HepG2 (cell line): ENCODE results near the gene AKAP12. TPM values are rescaled to one million over a fixed set of nuclear protein-coding genes. Genes with fewer than 3 reads are reported as not detected.

Source experiments
- ATF7 ChIP-seq, 2 experiments: fragments of 450-650 bp in 1 of 2; sonication (generic) in 1 of 2; formaldehyde crosslinking in 1 of 2; IDR thresholded peaks; 2 replicates each; pipeline versions ENCODE4 v1.4.0 to v1.6.1; 2016 to 2020; ENCODE audit warnings: antibody characterized with exemption in 1 of 2, mild to moderate bottlenecking in 1 of 2, missing genetic modification reagents in 1 of 2
- ELF3 ChIP-seq: IDR thresholded peaks from 2 replicates; pipeline ENCODE4 v1.6.1; 2016; ENCODE audit warnings: missing genetic modification reagents, missing compliant biosample characterization
- GATA4 ChIP-seq: sonication (generic); IDR thresholded peaks from 2 replicates; pipeline ENCODE4 v1.6.1; 2016; ENCODE audit warnings: antibody characterized with exemption, low read depth, borderline replicate concordance
- GLI4 ChIP-seq: sonication (generic); formaldehyde crosslinking; IDR thresholded peaks from 2 replicates; pipeline ENCODE4 v1.5.1; 2020; ENCODE audit warnings: missing genetic modification reagents, mild to moderate bottlenecking, moderate library complexity, borderline replicate concordance
- JARID2 ChIP-seq: sonication (generic); formaldehyde crosslinking; IDR thresholded peaks from 2 replicates; pipeline ENCODE4 v1.8.1; 2023; ENCODE audit warnings: missing genetic modification reagents, inconsistent platforms; ENCODE audit not compliant: insufficient replicate concordance
- MBD4 ChIP-seq: IDR thresholded peaks from 2 replicates; pipeline ENCODE4 v1.6.1; 2012; ENCODE audit warnings: low read length, inconsistent platforms, borderline replicate concordance
- MTA1 ChIP-seq: sonication (generic); formaldehyde crosslinking; IDR thresholded peaks from 2 replicates; pipeline ENCODE4 v1.4.0; 2020; ENCODE audit warnings: missing genetic modification reagents, mild to moderate bottlenecking, borderline replicate concordance
- MYNN ChIP-seq: sonication (generic); formaldehyde crosslinking; IDR thresholded peaks from 2 replicates; pipeline ENCODE4 v1.4.0; 2020; ENCODE audit warnings: mild to moderate bottlenecking, low read depth, missing genetic modification reagents
- PAX8 ChIP-seq: sonication (generic); formaldehyde crosslinking; IDR thresholded peaks from 2 replicates; pipeline ENCODE4 v1.8.0; 2022; ENCODE audit warnings: mild to moderate bottlenecking, missing genetic modification reagents, borderline replicate concordance
- RELA ChIP-seq: sonication (generic); formaldehyde crosslinking; IDR thresholded peaks from 2 replicates; pipeline ENCODE4 v1.4.0; 2020; ENCODE audit warnings: missing genetic modification reagents
- SMC3 ChIP-seq: IDR thresholded peaks from 2 replicates; pipeline ENCODE4 v1.6.1; 2011; ENCODE audit warnings: low read length, improper control_type of control experiment
- SUZ12 ChIP-seq: fragments of 150-350 bp; IDR thresholded peaks from 2 replicates; pipeline ENCODE4 v1.6.1; 2014; ENCODE audit warnings: low read depth, low read length
- ZBTB8A ChIP-seq: sonication (generic); formaldehyde crosslinking; IDR thresholded peaks from 2 replicates; pipeline ENCODE4 v1.4.0; 2020; ENCODE audit warnings: mild to moderate bottlenecking, low read depth, missing genetic modification reagents, borderline replicate concordance
- ZFP1 ChIP-seq: IDR thresholded peaks from 2 replicates; pipeline ENCODE4 v1.6.1; 2016
- ZNF224 ChIP-seq: sonication (generic); formaldehyde crosslinking; IDR thresholded peaks from 2 replicates; pipeline ENCODE4 v1.5.0; 2020; ENCODE audit warnings: mild to moderate bottlenecking, missing genetic modification reagents
- ZNF724P ChIP-seq: sonication (generic); formaldehyde crosslinking; IDR thresholded peaks from 2 replicates; pipeline ENCODE4 v1.8.0; 2022; ENCODE audit warnings: missing genetic modification reagents, borderline replicate concordance
- polyA plus RNA-seq, 8 experiments: library from polyadenylated mRNA; depleted of rRNA in 3 of 8; stranded (reverse) in 7 of 8; unstranded in 1 of 8; fragments of >200 nt; fragmentation: Illumina TruSeq in 4 of 8; extraction: Trizol in 4 of 8; gene quantifications; 2 replicates each; pipeline versions ENCODE4 v1.2.1 to v1.2.3, GENCODE V29; 2011 to 2016; ENCODE audit warnings: low read depth in 4 of 8, missing spikeins in 1 of 8, mixed read lengths in 1 of 8; ENCODE audit not compliant: insufficient read depth in 1 of 8
- total RNA-seq, 5 experiments: library from RNA; depleted of rRNA; stranded (reverse); fragments of >200 nt; fragmentation: Illumina TruSeq; extraction: Trizol; gene quantifications; 2 replicates each; pipeline ENCODE4 v1.2.3, GENCODE V29; 2016; ENCODE audit warnings: low read depth in 1 of 5
- TF ChIP-seq, protein P1 (sequence below): sonication (generic); formaldehyde crosslinking; IDR thresholded peaks from 2 replicates; pipeline ENCODE4 v1.5.1; 2020; ENCODE audit warnings: mild to moderate bottlenecking, missing genetic modification reagents
- TF ChIP-seq, protein P2 (sequence below): sonication (generic); formaldehyde crosslinking; IDR thresholded peaks from 2 replicates; pipeline ENCODE4 v1.8.0; 2022; ENCODE audit warnings: missing genetic modification reagents, mild to moderate bottlenecking, moderate library complexity, borderline replicate concordance
- TF ChIP-seq, protein P3 (sequence below): sonication (generic); formaldehyde crosslinking; conservative IDR thresholded peaks from 2 replicates; pipeline ENCODE4 v1.8.0; 2022; ENCODE audit warnings: mild to moderate bottlenecking, moderate library complexity, missing genetic modification reagents

AKAP12 gene
- total and polyA plus RNA-seq, 2 of the 13 experiments (the other 11 are each of a cell fraction or from before 2014, with no cell fraction given): 10.6 to 19.0 TPM

DNA sequence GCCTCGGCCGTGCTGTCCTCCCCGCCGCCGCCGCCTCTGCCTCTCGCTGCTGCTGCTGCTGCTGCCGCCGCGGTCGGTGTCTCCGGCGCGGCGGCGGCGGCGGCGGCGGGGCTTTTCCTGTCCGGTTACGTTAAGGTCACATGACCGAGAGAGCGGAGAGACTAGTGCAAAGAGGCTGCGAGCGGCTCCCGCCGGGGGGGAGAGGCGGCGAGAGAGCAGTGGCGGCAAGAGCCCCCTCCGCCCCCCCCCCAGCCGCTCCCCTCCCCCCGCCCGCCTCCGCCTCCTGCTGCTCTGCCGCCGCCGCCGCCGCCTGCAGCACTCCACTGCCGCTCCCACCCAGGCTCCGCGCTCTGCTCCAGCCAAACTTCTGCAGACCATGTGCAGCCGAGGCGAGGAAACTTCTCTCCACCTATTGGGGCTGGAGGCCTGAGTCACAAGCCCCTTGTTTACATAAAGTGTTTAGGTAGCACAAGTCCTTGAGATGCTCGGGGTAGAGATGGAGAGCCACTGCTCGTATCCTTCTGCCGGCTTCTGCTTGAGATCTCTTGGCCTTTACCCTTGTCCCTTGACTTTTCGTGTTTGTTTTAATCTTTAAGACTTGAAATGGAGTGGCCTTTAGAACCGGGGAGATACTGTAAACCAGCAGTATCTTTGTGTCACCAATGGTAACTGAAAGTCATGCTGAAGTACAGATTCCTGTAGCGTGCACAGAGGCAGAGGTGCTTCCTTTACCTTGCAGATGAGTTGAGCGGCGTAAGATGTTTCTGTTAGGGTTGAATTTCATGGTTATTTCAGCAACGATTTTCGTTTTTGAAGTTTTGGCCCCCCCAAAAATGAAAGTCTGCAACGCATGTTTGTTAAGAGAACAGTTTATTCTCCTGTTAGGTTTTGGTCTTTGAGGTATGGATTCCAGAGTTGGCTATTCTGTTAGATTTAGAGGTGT lies 152.0 kb downstream of the AKAP12 start, which contains the start of gene ZBTB2 (continued):
- TF ChIP-seq, protein P1, sequence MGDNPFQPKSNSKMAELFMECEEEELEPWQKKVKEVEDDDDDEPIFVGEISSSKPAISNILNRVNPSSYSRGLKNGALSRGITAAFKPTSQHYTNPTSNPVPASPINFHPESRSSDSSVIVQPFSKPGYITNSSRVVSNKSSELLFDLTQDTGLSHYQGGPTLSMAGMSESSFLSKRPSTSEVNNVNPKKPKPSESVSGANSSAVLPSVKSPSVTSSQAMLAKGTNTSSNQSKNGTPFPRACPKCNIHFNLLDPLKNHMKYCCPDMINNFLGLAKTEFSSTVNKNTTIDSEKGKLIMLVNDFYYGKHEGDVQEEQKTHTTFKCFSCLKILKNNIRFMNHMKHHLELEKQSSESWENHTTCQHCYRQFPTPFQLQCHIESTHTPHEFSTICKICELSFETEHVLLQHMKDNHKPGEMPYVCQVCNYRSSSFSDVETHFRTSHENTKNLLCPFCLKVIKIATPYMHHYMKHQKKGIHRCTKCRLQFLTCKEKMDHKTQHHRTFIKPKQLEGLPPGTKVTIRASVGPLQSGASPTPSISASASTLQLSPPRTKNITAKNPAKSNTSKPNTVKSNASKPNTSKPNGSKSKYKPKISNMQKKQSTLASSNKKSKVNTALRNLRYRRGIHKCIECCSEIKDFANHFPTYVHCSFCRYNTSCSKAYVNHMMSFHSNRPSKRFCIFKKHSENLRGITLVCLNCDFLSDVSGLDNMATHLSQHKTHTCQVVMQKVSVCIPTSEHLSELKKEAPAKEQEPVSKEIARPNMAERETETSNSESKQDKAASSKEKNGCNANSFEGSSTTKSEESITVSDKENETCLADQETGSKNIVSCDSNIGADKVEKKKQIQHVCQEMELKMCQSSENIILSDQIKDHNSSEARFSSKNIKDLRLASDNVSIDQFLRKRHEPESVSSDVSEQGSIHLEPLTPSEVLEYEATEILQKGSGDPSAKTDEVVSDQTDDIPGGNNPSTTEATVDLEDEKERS (CRISPR knock-in tag): no peak
- no peak for TF ChIP-seq PAX8 (CRISPR knock-in tag)
- no peak; the same call in 1 of the 2 replicates for TF ChIP-seq GLI4
- TF ChIP-seq MTA1: no peak
- TF ChIP-seq ZNF224 (CRISPR knock-in tag): no peak
- TF ChIP-seq MBD4: no peak
- no peak for TF ChIP-seq RELA (CRISPR knock-in tag)
- TF ChIP-seq GATA4: no peak
- peak; percentile 17; the same call in 1 of the 2 replicates for TF ChIP-seq ZFP1 (CRISPR knock-in tag)
- TF ChIP-seq MYNN (CRISPR knock-in tag): no peak
- no peak for TF ChIP-seq SUZ12
- peak; percentile 25; the same call in 1 of the 2 replicates for TF ChIP-seq ELF3 (CRISPR knock-in tag)
- TF ChIP-seq, protein P2, sequence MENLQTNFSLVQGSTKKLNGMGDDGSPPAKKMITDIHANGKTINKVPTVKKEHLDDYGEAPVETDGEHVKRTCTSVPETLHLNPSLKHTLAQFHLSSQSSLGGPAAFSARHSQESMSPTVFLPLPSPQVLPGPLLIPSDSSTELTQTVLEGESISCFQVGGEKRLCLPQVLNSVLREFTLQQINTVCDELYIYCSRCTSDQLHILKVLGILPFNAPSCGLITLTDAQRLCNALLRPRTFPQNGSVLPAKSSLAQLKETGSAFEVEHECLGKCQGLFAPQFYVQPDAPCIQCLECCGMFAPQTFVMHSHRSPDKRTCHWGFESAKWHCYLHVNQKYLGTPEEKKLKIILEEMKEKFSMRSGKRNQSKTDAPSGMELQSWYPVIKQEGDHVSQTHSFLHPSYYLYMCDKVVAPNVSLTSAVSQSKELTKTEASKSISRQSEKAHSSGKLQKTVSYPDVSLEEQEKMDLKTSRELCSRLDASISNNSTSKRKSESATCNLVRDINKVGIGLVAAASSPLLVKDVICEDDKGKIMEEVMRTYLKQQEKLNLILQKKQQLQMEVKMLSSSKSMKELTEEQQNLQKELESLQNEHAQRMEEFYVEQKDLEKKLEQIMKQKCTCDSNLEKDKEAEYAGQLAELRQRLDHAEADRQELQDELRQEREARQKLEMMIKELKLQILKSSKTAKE: no peak; the same call in 1 of the 2 replicates
- TF ChIP-seq ZNF724P (CRISPR knock-in tag): no peak
- TF ChIP-seq ATF7 (IDR thresholded peaks at IDR 0.05): no peak
- TF ChIP-seq ATF7 (CRISPR knock-in tag; IDR thresholded peaks at IDR 0.05): no peak
- TF ChIP-seq ZBTB8A (CRISPR knock-in tag): 0 out of 2 replicates have a peak, but pooled peaks have one; percentile 14
- no peak; the same call in 1 of the 2 replicates for TF ChIP-seq SMC3
- TF ChIP-seq, protein P3, sequence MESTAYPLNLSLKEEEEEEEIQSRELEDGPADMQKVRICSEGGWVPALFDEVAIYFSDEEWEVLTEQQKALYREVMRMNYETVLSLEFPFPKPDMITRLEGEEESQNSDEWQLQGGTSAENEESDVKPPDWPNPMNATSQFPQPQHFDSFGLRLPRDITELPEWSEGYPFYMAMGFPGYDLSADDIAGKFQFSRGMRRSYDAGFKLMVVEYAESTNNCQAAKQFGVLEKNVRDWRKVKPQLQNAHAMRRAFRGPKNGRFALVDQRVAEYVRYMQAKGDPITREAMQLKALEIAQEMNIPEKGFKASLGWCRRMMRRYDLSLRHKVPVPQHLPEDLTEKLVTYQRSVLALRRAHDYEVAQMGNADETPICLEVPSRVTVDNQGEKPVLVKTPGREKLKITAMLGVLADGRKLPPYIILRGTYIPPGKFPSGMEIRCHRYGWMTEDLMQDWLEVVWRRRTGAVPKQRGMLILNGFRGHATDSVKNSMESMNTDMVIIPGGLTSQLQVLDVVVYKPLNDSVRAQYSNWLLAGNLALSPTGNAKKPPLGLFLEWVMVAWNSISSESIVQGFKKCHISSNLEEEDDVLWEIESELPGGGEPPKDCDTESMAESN (CRISPR knock-in tag): no peak
- TF ChIP-seq JARID2: no peak
